H1 (cell line): Measurements from ENCODE around the gene RABGGTA. TPM values are rescaled to one million over a fixed set of nuclear protein-coding genes. Genes with fewer than 3 reads are reported as not detected.

Experiments
- BCL11A ChIP-seq, 2 experiments: IDR thresholded peaks; one replicate each; pipeline ENCODE4 v1.6.1; 2011; ENCODE audit warnings: low read depth in 2 of 2, low read length in 2 of 2, mild to moderate bottlenecking in 2 of 2
- CBX8 ChIP-seq: fragments of 300-800, 300-1000 bp; sonication (generic); IDR thresholded peaks from 2 replicates; pipeline ENCODE4 v1.7.1; 2016; ENCODE audit warnings: low read depth, low read length, borderline replicate concordance
- GABPA ChIP-seq: IDR thresholded peaks from 2 replicates; pipeline ENCODE4 v1.6.1; 2011; ENCODE audit warnings: mild to moderate bottlenecking, low read length, moderate library complexity, borderline replicate concordance; ENCODE audit not compliant: insufficient read depth
- NANOG ChIP-seq: IDR thresholded peaks from 2 replicates; pipeline ENCODE4 v1.6.1; 2011; ENCODE audit warnings: low read length, low read depth, mild to moderate bottlenecking, inconsistent platforms; ENCODE audit not compliant: insufficient read depth, poor library complexity, severe bottlenecking
- RBBP5 ChIP-seq: IDR thresholded peaks from 2 replicates; pipeline ENCODE4 v1.7.1; 2012; ENCODE audit warnings: low read depth, mild to moderate bottlenecking, inconsistent platforms, low read length, moderate library complexity, borderline replicate concordance
- polyA plus RNA-seq, 7 experiments: library from polyadenylated mRNA; depleted of rRNA in 3 of 7; stranded (reverse) in 5 of 7; unstranded in 2 of 7; fragments of >200 nt in 5 of 7; fragments of 200-250 nt in 2 of 7; gene quantifications; 1 replicate in 5 of 7; 2 replicates in 1 of 7; 4 replicates in 1 of 7; pipeline versions ENCODE4 v1.2.1 to v1.2.3, GENCODE V29; 2011 to 2013; ENCODE audit warnings: missing spikeins in 2 of 7, mixed read lengths in 2 of 7
- total RNA-seq: library from RNA; stranded (reverse); fragmentation: NEBNext Ultra II Directional; extraction: Animal tissue kit (Norgen Biotek cat#: 25700); gene quantifications from 2 replicates; pipeline ENCODE4 v1.2.1, GENCODE V29; 2021

The RABGGTA gene
- total and polyA plus RNA-seq, 2 of the 8 experiments (the other 6 are each of a cell fraction or from before 2014, with no cell fraction given) = 16.0 to 49.8 TPM

- TF ChIP-seq BCL11A (IDR thresholded peaks at IDR 0.05; ENCODE audit: low read depth in 2 of 2, low read length in 2 of 2) = no peak
- TF ChIP-seq NANOG = no peak
- no peak for TF ChIP-seq CBX8
- TF ChIP-seq GABPA = no peak
- no peak for TF ChIP-seq RBBP5
Measured at GRCh38 chr14:24258119-24258518, 13.3 kb downstream of the RABGGTA start (continued).
